Stimulated activated CD4-positive, alpha-beta T cell treated with anti-CD3 and anti-CD28 coated beads, Interleukin-12 subunit alpha, Interleukin-12 subunit beta, amount 100 ng/mL, for 24 hours (primary cell): Measurements from ENCODE around the gene TRAF4.
"Not testable (repeated sequence)": the region's sequence is repeated elsewhere in the genome, so short reads cannot be mapped to it uniquely, and the experiment has no call there.

Experiments used
- DNase-seq, 2 experiments: peaks; one replicate each; pipeline ENCODE4 v3.0.0-alpha.2; 2020; ENCODE audit warnings: low read depth in 2 of 2

The TRAF4 gene

DNA sequence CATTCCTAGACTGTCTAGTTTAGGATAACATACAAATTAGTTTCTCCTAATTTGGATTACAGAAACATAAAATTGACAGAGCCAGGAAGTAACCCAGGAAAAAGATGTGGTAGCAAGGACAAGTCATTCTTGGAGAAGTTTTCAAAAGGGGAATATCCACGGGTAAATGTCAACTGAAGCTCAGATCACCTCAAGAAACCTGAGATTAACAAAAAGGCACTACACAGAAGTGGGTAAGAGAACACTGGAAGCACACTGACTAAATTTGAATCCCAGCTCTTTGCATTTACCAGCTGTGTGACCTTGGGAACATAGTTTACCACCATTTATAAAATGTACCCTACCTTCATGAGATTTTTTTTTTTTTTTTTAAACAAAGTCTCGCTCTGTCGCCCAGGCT is 39.4 kb downstream of the TRAF4 start:
- no peak for DNase-seq

DNA sequence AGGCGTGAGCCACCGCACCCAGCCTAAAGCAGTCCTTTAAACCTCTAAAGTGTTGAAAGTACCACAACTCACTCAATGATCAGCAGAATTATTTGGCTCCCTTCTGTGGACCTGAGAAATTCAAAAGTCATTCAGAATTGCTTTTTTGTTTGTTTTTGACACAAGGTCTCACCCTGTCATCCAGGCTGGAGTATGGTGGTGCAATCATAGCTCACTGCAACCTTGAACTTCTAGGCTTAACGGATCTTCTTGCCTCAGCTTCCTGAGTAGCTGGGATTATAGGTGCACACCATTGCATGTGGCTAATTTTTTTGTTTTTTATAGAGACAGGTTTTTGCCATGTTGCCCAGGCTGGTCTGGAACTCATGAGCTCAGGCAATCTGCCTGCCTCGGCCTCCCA is 44.3 kb downstream of the TRAF4 start:
- DNase-seq, result no peak

DNA sequence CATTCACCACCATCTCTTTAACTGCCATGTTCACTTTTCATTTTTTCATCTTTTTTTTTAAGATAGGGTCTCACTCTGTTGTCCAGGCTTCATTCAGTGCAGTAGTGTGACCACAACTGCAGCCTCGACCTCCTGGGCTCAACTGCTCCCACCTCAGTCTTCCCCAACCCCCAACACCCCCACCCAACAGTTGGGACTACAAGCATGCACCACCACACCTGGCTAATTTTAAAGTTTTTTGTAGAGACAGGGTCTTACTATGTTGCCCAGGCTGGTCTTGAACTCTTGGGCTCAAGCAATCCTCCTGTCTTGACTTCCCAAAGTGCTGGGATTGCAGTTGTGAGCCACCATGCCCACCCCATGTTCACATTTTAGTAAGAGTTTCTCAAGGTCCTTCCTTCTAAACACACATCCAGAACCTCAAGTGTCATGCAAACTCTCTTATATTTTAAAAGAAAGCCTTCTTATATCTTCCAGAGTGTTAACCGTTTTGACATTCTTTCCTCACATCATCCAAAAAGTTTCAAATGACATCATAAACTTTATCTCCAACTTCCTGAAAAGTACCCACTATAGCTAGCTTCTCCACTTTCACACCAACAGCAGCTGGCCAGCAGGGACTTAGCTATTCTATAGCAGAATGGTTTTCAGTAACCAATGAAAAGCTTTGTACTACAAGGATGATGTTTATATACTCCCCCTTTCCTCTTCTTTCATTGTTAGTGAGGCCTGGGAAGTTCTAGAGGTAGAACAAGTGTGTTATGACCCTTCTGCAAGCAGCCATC is 49.3 kb downstream of the TRAF4 start:
- no peak for DNase-seq

DNA sequence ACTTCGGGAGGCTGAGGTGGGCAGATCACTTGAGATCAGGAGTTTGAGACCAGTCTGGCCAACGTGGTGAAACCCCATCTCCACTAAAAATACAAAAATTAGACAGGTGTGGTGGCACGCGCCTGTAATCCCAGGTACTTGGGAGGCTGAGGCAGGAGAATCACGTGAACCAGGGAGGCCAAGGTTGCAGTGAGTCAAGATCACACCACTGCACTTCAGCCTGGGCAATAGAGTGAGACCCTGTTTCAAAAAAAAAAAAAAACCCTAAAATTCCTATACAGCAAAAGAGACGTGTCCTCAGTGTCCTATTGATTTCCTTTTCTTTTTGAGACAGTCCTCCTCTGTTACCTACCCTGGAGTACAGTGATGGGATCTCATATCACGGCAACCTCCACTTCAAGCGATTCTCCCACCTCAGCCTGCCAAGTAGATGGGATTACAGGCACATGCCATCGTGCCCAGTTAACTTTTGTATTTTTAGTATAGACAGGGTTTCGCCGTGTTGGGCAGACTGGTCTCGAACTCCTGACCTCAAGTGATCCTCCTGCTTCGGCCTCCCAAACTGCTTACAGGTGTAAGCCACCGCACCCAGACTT is 51.1 kb downstream of the TRAF4 start:
- DNase-seq, result not testable (repeated sequence)

DNA sequence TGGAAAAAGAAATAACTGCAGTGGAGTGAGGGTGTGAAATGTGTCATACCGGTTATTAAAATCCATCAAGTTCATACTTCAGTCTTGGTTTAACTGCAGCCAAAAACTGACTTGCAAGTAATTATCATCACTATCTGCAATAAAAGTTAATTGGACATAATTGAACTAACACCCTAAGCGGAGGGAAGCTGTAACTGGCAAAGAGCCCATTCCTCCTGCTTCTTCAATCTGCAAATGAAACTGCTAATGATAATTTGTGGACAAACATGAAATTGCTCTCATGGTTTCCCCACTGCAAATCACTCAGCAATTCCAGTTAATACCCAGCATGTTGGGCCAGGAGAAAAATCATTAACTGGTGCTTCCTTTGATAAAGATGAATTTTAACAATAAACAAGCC is 52.3 kb downstream of the TRAF4 start:
- no peak for DNase-seq
